Inflammatory macrophage treated with lipopolysaccharide for 4 hours (primary cell): ENCODE measurements around the gene MIPEP.
"Not testable (repeated sequence)": the region's sequence is repeated elsewhere in the genome, so short reads cannot be mapped to it uniquely, and the experiment has no call there.

ENCODE experiments used
- DNase-seq: peaks from one replicate; pipeline ENCODE4 v3.0.0-alpha.2; 2020

The MIPEP gene

DNA sequence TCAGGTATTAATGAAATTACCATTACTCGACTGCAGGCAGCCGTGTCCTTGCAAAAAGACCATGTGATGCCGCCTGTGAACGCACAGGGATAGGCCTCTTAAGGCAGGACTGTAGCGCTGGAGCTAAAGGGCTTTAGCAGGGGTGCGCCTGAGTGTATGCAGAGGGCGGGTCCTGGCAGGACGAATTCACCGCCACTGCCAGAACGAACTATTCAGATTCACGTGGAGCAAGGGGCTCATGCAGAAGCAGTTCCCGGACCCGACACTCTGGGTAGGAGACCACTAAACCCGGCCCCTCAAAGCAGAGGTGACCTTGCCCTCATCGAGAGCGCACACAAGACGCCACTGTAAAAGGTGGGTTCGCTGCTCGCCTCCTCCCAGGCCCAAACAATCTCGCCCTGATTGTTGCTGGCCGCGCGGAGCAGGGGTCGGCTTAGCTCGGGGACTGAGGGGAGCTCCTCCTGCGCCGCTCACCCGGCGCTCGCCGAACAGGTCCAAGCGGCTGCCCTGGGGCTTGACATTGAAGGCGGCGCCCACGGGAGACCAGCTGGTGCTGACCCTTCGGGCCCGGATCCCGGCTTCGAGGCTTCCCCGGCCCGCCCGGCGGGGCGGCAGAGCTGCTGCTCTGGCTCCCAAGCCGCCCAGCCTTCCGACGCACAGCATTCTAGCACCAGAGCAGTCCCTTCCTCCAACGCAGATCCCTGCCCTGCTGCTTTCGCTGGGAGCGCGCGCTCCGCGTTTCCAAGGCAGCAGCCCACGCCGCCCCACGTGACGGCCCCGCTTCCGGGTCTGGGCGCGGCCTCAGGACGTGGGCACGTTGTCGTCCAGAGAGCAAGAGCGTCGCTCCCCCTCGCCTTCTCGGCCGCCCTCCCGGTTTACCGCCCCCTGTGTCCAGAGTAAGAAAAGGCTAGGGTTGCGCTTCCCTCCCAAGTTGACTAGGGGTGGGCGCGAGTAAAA is at the start of gene MIPEP:
TSS of gene MIPEP (minus strand) at position 743 of the 957 bp plus-strand sequence. CDS start at position 663, 80 bp downstream.
- peak; percentile 96 for DNase-seq

DNA sequence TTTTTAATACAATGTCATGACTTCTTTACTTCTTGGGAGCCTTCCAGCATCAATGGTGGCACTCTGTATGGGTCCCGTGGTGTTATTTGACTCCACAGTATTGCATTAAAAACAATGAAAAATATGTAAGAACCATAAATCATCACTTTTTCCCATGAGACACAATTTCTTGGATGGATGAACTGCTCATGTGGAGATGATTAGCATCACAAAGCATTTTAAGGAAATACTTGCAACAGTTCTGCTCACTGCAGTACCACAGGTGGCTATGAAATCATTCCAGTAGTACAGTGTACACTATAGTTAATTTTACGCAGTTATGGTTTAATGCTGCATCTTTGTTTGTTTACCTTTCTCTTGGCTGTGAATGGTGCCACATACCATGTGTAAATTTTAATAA is 45.3 kb upstream of the MIPEP start:
- DNase-seq: no peak

GRCh38 chr13:23928985-23929384 is 39.8 kb upstream of the MIPEP start:
- DNase-seq: no peak

DNA sequence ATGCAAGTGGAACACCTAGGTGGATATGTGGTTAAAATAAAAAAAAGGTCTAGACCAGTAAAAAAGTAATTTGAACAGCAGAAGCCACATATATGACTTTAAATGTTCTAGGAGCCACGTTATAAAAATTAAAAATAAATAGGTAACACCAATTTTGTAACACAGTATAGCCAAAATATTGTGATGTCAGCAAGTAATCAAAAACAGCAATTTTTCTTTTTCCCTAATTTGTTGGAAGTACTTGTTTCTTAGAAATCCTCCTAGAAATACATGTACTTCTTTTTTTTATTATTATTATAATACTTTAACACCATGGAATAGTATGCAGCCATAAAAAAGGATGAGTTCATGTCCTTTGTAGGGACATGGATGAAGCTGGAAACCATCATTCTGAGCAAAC is 33.8 kb upstream of the MIPEP start:
- no peak for DNase-seq

DNA sequence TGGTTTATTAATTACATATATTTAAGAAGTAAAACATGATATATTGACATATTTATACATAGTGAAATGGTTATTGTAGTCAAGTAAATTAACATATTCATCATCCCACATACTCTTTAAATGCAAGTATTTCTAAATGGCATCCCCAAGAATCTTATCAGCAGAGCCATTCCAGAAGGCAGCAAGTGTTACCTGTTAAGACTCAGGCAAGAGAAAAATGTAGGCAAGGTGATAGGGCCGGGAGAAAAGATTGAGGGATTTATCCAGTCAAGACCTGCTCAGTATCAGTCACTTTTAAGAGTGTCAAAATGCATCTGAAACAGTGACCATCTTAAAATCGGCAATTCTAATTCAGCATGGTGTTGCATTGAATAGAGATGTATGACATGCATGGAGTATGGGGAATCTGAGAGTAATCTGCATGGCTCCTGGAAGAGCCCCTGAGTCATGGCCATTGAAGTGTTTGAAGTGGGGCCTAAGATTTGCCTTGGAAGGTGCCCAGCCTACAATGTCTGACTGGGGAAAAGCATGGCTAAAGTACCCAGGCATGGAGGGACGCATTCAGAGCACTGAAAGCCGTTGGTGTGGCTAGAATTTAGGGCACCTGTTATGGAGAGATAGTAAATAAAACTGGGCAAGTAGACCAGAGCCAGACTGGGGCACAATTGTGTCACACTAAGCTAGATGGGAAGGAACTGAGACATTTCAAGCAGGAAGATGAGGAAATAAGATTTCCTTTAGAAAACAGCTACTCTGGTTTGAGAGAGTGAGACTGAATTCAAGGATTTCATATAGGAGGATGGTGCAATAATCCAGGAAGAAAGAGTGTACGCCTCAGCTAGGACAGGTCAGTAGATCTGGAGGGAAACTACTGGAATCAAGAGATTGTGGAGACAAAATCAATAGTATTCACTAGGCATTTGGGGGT is 33.1 kb upstream of the MIPEP start:
- peak; percentile 33 for DNase-seq

DNA sequence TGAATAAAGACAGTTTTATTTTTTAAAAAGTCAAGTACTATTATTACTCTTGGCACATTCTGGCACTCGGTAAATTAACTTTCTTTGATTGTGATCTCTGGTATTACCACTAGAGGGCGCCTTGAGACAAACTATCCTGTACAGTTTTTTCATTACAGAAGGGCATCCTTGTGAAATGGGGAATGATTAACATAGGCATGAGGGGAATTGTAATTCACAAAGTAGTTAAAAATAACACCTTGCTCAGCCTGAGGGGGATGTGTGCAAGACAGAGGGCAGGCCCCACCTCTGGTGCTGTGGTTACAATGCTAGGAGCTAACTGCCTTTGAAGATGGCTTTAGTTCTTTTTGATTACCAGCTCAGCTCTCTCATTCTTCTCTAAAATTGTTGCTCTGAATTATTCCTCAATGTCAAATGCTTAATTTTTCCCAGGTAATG is 32.3 kb upstream of the MIPEP start:
- DNase-seq: peak; percentile 63

GRCh38 chr13:23919006-23919405 is 29.8 kb upstream of the MIPEP start:
- DNase-seq: no peak

DNA sequence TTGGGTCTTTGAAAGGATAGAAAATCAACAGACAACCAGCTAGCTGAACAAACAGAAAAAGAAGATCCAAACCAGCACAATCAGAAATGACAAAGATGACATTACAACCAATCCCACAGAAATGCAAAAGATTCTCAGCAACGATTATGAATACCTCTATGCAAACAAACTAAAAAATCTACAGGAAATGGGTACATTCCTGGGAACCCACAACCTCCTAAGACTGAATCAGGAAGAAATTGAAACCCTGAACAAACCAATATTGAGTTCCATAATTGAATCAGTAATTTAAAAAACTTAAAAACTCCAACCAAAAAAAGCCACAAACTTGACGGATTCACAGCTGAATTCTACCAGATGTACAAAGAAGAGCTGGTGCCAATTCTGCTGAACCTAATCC is 29.0 kb upstream of the MIPEP start:
- no peak for DNase-seq

GRCh38 chr13:23915308-23915707 is 26.1 kb upstream of the MIPEP start:
- DNase-seq: no peak

DNA sequence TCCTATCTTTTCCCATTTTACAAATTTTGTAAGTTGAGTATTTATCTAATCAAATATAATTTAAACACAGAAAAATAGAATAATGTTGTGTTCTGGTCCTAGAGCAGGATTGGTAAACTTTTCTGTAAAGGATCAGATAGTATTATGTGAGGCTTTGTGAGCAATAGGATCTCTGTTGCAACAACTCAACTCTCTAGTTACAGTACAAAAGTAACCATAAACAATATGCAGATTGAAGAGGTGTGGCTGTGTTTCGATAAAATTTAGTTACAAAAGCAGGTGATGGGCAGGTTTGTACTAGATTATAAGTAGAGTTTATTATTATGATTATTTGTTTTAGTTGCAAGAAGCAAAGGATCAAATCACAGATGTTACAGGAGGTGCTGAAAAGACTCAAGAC is 23.3 kb upstream of the MIPEP start:
- no peak for DNase-seq

GRCh38 chr13:23909606-23910005 is 20.4 kb upstream of the MIPEP start:
- no peak for DNase-seq

DNA sequence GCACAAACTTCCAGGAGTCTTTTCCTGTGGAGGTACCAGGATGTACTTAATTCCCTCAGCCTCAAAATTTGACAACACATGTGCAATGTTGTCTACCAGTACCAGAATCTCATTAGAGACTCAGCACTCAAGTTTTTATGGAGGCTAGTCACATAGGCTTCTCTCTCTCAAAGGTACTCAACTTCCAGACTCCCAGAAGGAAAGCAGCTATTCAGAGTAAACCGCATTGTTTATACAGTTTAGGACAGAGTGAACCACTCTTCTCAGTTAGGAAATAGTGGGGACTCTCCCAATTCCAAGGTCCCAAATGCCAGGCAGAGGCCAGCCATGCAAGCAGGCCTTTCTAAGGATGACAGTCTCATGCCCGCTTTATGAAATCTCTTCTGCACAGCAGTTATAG is 16.6 kb upstream of the MIPEP start:
- no peak for DNase-seq

DNA sequence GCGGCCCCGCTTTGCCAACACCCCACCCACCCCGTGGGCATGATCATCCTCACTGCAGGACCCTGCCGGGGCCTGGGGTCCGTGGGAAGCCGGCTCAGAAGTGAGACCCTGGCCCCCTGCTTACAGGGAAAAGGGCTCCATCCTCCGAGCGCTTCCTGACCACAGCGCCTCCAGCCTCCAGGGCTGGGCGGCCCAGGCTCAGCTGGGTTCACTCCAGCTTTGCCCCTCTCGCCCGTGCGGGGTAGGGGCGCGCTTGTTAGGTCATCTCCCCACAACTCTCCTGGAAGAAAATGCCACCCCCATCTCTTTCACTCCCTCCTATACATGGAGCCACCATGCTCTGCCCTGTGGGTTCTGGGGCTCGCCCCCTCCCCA is 14.7 kb upstream of the MIPEP start:
- DNase-seq: no peak

DNA sequence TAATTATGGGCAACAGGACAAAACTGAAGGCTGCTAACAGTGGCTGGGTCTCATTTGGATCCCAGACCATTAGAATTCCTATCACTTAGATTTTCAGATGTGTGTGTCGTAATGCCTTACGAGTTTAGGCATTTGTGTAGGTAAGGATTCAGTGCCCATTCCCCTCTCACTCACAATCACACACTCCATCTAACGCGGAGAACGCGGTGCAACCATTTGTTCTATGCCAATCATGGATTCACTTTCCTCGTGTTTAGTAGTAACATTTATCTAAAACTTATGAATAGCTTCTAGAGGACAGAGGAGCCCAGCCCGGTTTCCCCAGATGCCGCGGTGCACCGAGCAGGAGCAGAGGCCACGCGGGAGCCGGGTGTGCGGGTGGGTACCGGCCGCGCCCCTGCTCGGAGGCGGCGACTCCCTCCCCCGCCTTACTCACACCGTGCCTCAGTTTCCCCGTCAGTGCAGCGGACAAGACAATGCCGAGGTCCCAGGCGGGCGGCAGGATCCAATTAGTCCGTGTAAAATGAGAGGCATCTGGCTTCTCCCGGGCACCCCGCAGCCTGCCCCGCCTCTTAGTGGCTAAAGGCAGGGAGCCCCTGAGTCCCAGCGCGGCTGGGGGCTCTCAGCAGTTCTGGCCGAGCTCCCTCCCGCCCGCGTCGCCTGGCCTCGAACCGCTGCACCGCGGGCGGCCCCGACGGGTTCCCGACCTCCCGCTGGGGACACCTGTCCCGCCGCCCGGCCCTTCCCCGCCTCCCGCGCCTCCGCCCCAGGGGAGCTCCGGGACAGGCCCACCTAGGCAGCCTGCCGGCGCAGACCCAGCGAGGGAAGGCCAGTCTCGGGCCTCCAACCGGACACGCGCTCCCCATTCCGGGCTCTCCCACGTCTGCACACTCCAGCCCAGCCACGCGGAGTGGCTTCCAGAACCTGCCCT is 14.0 kb upstream of the MIPEP start:
- DNase-seq: no peak

DNA sequence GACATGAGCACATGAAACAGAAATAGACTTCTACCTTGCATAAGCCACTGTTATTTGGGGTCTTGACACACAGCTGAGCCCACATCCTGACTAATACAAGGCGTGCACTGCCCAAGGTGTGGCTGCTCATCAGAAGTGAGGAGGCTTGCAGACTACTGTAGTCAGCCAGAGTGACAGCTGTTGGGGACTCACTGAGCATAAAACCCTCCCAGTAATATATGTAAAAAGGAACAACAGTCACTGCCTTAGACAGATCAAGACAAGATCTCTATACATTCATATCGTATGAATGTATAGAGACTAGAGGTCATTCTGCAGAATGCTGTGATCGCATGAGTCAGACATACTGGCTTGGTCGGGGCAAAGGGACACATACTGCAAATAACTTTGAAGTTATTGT is 12.2 kb upstream of the MIPEP start:
- DNase-seq: no peak

- peak; percentile 21 for DNase-seq
Observed at GRCh38 chr13:23899555-23899954, 10.4 kb upstream of the MIPEP start.

DNA sequence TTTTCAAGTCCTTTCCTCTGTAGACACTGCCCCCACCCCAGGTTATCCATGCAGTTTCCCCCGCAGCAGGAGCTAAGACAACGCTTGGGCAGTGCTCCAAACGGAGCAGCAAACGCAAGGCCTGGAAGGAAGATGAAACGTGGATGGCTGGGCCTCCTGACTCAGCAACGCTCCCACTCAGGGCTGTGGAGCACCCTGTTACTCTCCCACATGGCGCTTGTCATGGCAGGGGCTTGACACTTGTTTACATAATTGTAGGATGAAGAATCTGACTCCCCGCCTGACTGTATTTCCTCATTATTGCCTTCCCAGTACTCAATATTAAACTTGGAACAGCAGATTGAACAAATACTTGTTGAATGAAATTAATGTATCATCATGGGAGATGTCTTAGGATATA is 8.9 kb upstream of the MIPEP start:
- DNase-seq: no peak

- DNase-seq: not testable (repeated sequence)
Observed at GRCh38 chr13:23897452-23897919, 8.3 kb upstream of the MIPEP start, which contains the start of gene C1QTNF9B. TSS of gene C1QTNF9B (minus strand) at chr13:23897502.

DNA sequence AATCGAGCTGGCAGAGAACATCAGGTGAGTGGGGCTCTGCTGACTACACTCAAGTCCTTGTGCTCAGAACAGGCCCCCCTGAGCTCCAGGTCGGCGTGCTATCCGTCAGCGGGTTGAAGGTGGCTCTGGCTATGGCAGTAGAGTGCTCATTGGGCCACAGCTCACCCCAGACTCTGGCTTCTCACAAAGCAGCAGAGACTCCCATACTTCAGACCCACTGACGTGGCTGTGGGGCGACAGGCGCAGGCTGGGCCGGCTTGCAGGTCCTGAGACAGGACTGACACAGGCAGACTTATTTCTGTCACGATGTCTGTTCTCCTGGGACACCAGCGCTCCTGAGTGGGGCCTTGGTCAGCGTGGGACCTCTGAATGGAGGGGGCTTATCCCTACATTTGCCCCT is 5.5 kb upstream of the MIPEP start:
- not testable (repeated sequence) for DNase-seq

GRCh38 chr13:23893791-23894190 is 4.6 kb upstream of the MIPEP start:
- DNase-seq: not testable (repeated sequence)

GRCh38 chr13:23889615-23890607 is 711 bp upstream of the MIPEP start:
- peak; percentile 49 for DNase-seq
